ENCODE results near the gene MRPL53.
A peak's percentile ranks its signal among the peaks of the same experiment; 100 is the strongest.

Gene MRPL53

GRCh38 chr2:74472086-74472944 is at the start of gene MRPL53:
MRPL53 (minus strand) TSS chr2:74472680; CDS start chr2:74472660, 20 bp downstream.
- DNase-seq: peak; percentile 93

- DNase-seq: no peak
Observed at GRCh38 chr2:74516650-74517049, 44.2 kb upstream of the MRPL53 start.

GRCh38 chr2:74515981-74516633 is 43.6 kb upstream of the MRPL53 start:
- peak; percentile 61 for DNase-seq

- DNase-seq: no peak
Observed at GRCh38 chr2:74515271-74515980, 42.9 kb upstream of the MRPL53 start.

- no peak for DNase-seq
Observed at GRCh38 chr2:74514368-74515270, 42.1 kb upstream of the MRPL53 start, which contains the start of gene TLX2. TLX2 (plus strand) TSS chr2:74514450; CDS start chr2:74514807, 357 bp downstream.

GRCh38 chr2:74513605-74514367 is 41.3 kb upstream of the MRPL53 start:
- no peak for DNase-seq

- DNase-seq: no peak
Observed at GRCh38 chr2:74512744-74513604, 40.5 kb upstream of the MRPL53 start.

GRCh38 chr2:74511104-74511989 is 38.9 kb upstream of the MRPL53 start:
- DNase-seq: no peak

GRCh38 chr2:74510272-74510671 is 37.8 kb upstream of the MRPL53 start:
- no peak for DNase-seq

- no peak for DNase-seq
Observed at GRCh38 chr2:74507926-74508520, 35.5 kb upstream of the MRPL53 start.

GRCh38 chr2:74507145-74507925 is 34.9 kb upstream of the MRPL53 start, which contains the start of gene PCGF1:
PCGF1 (minus strand) TSS chr2:74507695; CDS start chr2:74507668, 27 bp downstream.
- DNase-seq: peak; percentile 99

GRCh38 chr2:74505448-74506246 is 33.2 kb upstream of the MRPL53 start:
- no peak for DNase-seq

- no peak for DNase-seq
Observed at GRCh38 chr2:74504591-74504990, 32.1 kb upstream of the MRPL53 start.

GRCh38 chr2:74503506-74504475 is 31.3 kb upstream of the MRPL53 start:
- DNase-seq: no peak

GRCh38 chr2:74502720-74503505 is 30.4 kb upstream of the MRPL53 start:
- DNase-seq: peak; percentile 83
